IMR-90 (cell line): ENCODE results near the gene ACSL3. TPM values are rescaled to one million over a fixed set of nuclear protein-coding genes. Genes with fewer than 3 reads are reported as not detected.

Experiments used
- ATAC-seq: fragments of 200-7000 bp; cut with Tn5 transposase; 2 replicates; pipeline ENCODE4 v1.9.1; 2020; ENCODE audit warnings: low read depth, mild to moderate bottlenecking, moderate library complexity
- BruUV-seq: library from RNA; stranded (reverse); fragments of 400-500 nt; replicated peaks from 2 replicates; lab custom pipeline; 2021; lab: Mats Ljungman, UMichigan
- CTCF ChIA-PET: fragments of 300-600 bp; formaldehyde crosslinking; extraction: SDS; loops from one replicate; lab custom pipeline; 2021; ENCODE audit warnings: antibody characterized with exemption; lab: Yijun Ruan, JAX
- POLR2A ChIA-PET: fragments of 300-600 bp; sonication (Branson Sonifier 250); formaldehyde crosslinking; loops from one replicate; lab custom pipeline; 2022; ENCODE audit warnings: antibody characterized with exemption; ENCODE audit not compliant: unreplicated experiment; lab: Charles Lee
- DNase-seq: peaks from one replicate; pipeline ENCODE4 v3.0.0; 2013
- H2AFZ ChIP-seq: replicated peaks from 2 replicates; pipeline ENCODE3; 2013; ENCODE audit warnings: low read length, mild to moderate bottlenecking; ENCODE audit not compliant: poor library complexity
- H2AK5ac ChIP-seq: 2 replicates; pipeline ENCODE4 v1.6.1; 2013; ENCODE audit warnings: low read depth, low read length, inconsistent platforms
- H2AK9ac ChIP-seq: replicated peaks from 2 replicates; pipeline ENCODE3; 2013; ENCODE audit warnings: mild to moderate bottlenecking, low read depth, low read length, moderate library complexity; ENCODE audit not compliant: poor library complexity
- H2BK120ac ChIP-seq: 2 replicates; pipeline ENCODE4 v1.6.1; 2013; ENCODE audit warnings: low read depth, low read length, inconsistent platforms
- H2BK15ac ChIP-seq: 3 replicates; pipeline ENCODE4 v1.6.1; 2013; ENCODE audit warnings: low read depth, low read length, inconsistent platforms
- H2BK20ac ChIP-seq: 2 replicates; pipeline ENCODE4 v1.6.1; 2013; ENCODE audit warnings: low read depth, mild to moderate bottlenecking, inconsistent platforms, low read length, moderate library complexity
- H2BK5ac ChIP-seq: 2 replicates; pipeline ENCODE4 v1.6.1; 2013; ENCODE audit warnings: mild to moderate bottlenecking, low read depth, low read length, inconsistent platforms; ENCODE audit not compliant: poor library complexity, severe bottlenecking
- H3K14ac ChIP-seq: replicated peaks from 2 replicates; pipeline ENCODE4 v1.6.1; 2013; ENCODE audit warnings: low read depth, low read length, inconsistent platforms
- H3K18ac ChIP-seq: 2 replicates; pipeline ENCODE4 v1.6.1; 2013; ENCODE audit warnings: low read depth, low read length, control low read depth
- H3K23ac ChIP-seq: 2 replicates; pipeline ENCODE4 v1.6.1; 2013; ENCODE audit warnings: low read depth, low read length, inconsistent platforms
- H3K27ac ChIP-seq: 2 replicates; pipeline ENCODE4 v1.5.1; 2013; ENCODE audit warnings: mild to moderate bottlenecking, control low read depth, low read length; ENCODE audit not compliant: insufficient read depth
- H3K27me3 ChIP-seq: 2 replicates; pipeline ENCODE4 v1.6.1; 2013; ENCODE audit warnings: low read length; ENCODE audit not compliant: control insufficient read depth, insufficient read depth
- H3K36me3 ChIP-seq: 2 replicates; pipeline ENCODE4 v1.6.1; 2013; ENCODE audit warnings: low read length, mixed read lengths; ENCODE audit not compliant: control insufficient read depth, insufficient read depth
- H3K4ac ChIP-seq: 2 replicates; pipeline ENCODE4 v1.6.1; 2013; ENCODE audit warnings: low read depth, low read length, inconsistent platforms
- H3K4me1 ChIP-seq: 2 replicates; pipeline ENCODE4 v1.6.1; 2013; ENCODE audit warnings: low read length, mixed read lengths; ENCODE audit not compliant: control insufficient read depth, insufficient read depth
- H3K4me2 ChIP-seq: 2 replicates; pipeline ENCODE4 v1.6.1; 2013; ENCODE audit warnings: low read depth, mild to moderate bottlenecking, control low read depth, low read length, moderate library complexity
- H3K4me3 ChIP-seq: 2 replicates; pipeline ENCODE4 v1.5.1; 2013; ENCODE audit warnings: low read depth, mild to moderate bottlenecking, control low read depth, low read length, moderate library complexity; ENCODE audit not compliant: insufficient read depth
- H3K56ac ChIP-seq: 2 replicates; pipeline ENCODE4 v1.6.1; 2013; ENCODE audit warnings: low read length, inconsistent platforms; ENCODE audit not compliant: insufficient read depth; ENCODE audit errors: extremely low read depth
- H3K79me1 ChIP-seq, 2 experiments: 2 replicates each; pipeline ENCODE4 v1.6.1; 2013; ENCODE audit warnings: low read length in 2 of 2, inconsistent platforms in 1 of 2, low read depth in 1 of 2
- H3K9ac ChIP-seq: 2 replicates; pipeline ENCODE4 v1.6.1; 2013; ENCODE audit warnings: low read depth, low read length, control low read depth
- H3K9me1 ChIP-seq: 2 replicates; pipeline ENCODE4 v1.6.1; 2013; ENCODE audit warnings: low read length, inconsistent platforms; ENCODE audit not compliant: insufficient read depth
- H3K9me3 ChIP-seq: 2 replicates; pipeline ENCODE4 v1.6.1; 2013; ENCODE audit warnings: low read length; ENCODE audit not compliant: control insufficient read depth, insufficient read depth
- H4K20me1 ChIP-seq: 2 replicates; pipeline ENCODE4 v1.6.1; 2013; ENCODE audit warnings: low read length, inconsistent platforms; ENCODE audit not compliant: insufficient read depth
- H4K5ac ChIP-seq: 2 replicates; pipeline ENCODE4 v1.6.1; 2013; ENCODE audit warnings: mild to moderate bottlenecking, low read depth, low read length, control low read depth
- H4K8ac ChIP-seq, 2 experiments: 2 replicates each; pipeline ENCODE4 v1.6.1; 2013; ENCODE audit warnings: low read depth in 2 of 2, low read length in 2 of 2, control low read depth in 1 of 2, inconsistent platforms in 1 of 2
- H4K91ac ChIP-seq: 2 replicates; pipeline ENCODE4 v1.6.1; 2013; ENCODE audit warnings: low read depth, low read length, inconsistent platforms; ENCODE audit not compliant: insufficient read depth
- CEBPB ChIP-seq: IDR thresholded peaks from 2 replicates; pipeline ENCODE4 v1.6.1; 2012; ENCODE audit warnings: low read depth, low read length, improper control_type of control experiment
- USF2 ChIP-seq: fragments of 150-350 bp; IDR thresholded peaks from 2 replicates; pipeline ENCODE4 v1.6.1; 2017; ENCODE audit warnings: mild to moderate bottlenecking, antibody characterized with exemption, low read length, low read depth
- WGBS, 2 experiments: methylation state at CpG; one replicate each; pipeline versions ENCODE4 v1.1.5 to v1.1.7; 2013; ENCODE audit warnings: missing lambda C conversion rate in 2 of 2; ENCODE audit not compliant: insufficient read length in 1 of 2; ENCODE audit errors: extremely low coverage in 2 of 2; 5-methylcytosine and 5-hydroxymethylcytosine counted together
- dilution Hi-C: fragments of 300-500 bp; cut with HindIII; formaldehyde crosslinking; loops from one replicate; pipeline ENCODE4 v1.14.3; 2018; ENCODE audit warnings: low sequenced_read_pairs; ENCODE audit not compliant: unreplicated experiment
- in situ Hi-C: fragments of 300-500 bp; cut with MboI; formaldehyde crosslinking; loops from 3 replicates; pipeline ENCODE4 v1.14.3; 2019; ENCODE audit warnings: low sequenced_read_pairs, inconsistent platforms, mixed read lengths
- intact Hi-C: fragments of 100-400 bp; cut with micrococcal nuclease; formaldehyde crosslinking; loops from 2 replicates; pipeline ENCODE4 v1.10.0; 2022
- polyA plus RNA-seq, 3 experiments: library from polyadenylated mRNA; depleted of rRNA; stranded (reverse); fragments of >200 nt; gene quantifications; 2 replicates each; pipeline ENCODE4 v1.2.3, GENCODE V29; 2012; ENCODE audit warnings: low replicate concordance in 1 of 3
- total RNA-seq: library from RNA; depleted of rRNA; stranded (reverse); fragments of >200 nt; gene quantifications from 2 replicates; pipeline ENCODE4 v1.2.3, GENCODE V29; 2012

The ACSL3 gene
- total and polyA plus RNA-seq, 2 of the 4 experiments (the other 2 are of a cell fraction), result 31.0 to 84.2 TPM

- no peak overlapping the region for H2AK9ac ChIP-seq
- no peak overlapping the region for H2AFZ ChIP-seq
- 0 out of 2 replicates have a peak overlapping the region, but pooled peaks have one; percentile 7 for H3K14ac ChIP-seq
- ChIA-PET CTCF (interaction anchor here (0.5 to 1.2 kb wide), 3 partner anchors 36 to 93 kb away, joined by 3 read pairs; no protein-coding TSS in a partner anchor), POLR2A (no interaction called here)
- H3K9me1 ChIP-seq, result peaks cover 7% of the 10 kb centered on the region; the same call in 1 of the 2 replicates
- no peak overlapping the region for H3K4me2 ChIP-seq
- no peak overlapping the region for H3K27ac ChIP-seq
- H3K9me3 ChIP-seq, result no peaks in the 10 kb centered on the region
- H3K27me3 ChIP-seq, result no peaks in the 10 kb centered on the region
- H2AK5ac ChIP-seq, result no peak overlapping the region
- no peak overlapping the region for H3K4me3 ChIP-seq
- DNase-seq (peak; percentile 46), ATAC-seq (peak; percentile 21; the same call in 1 of the 2 replicates)
- H3K23ac ChIP-seq, result 0 out of 2 replicates have a peak overlapping the region, but pooled peaks have one; percentile 0
- H3K9ac ChIP-seq, result no peak overlapping the region
- in situ Hi-C loops, result no loop called here
- no peak overlapping the region for H4K91ac ChIP-seq
- no peak overlapping the region for H2BK15ac ChIP-seq
- H3K56ac ChIP-seq, result no peak overlapping the region
- H2BK5ac ChIP-seq, result no peak overlapping the region
- peaks cover 20% of the 10 kb centered on the region for H3K36me3 ChIP-seq
- peaks cover 15% of the 10 kb centered on the region for H3K4me1 ChIP-seq
- no peak overlapping the region for H4K8ac ChIP-seq
- 83% methylated on average over 1 of the region's 2 CpGs; no CpG with 5 or more reads in 1 of the 2 experiments for WGBS, 2 experiments
- H4K5ac ChIP-seq, result no peak overlapping the region
- no peak overlapping the region for H3K18ac ChIP-seq
- no peak overlapping the region for H2BK120ac ChIP-seq
- H3K4ac ChIP-seq, result no peak overlapping the region
- H4K20me1 ChIP-seq, result peaks cover 24% of the 10 kb centered on the region; the same call in 1 of the 2 replicates
- no TSS peak for BruUV-seq
- TF ChIP-seq CEBPB (peak; percentile 34; the same call in 1 of the 2 replicates), USF2 (no peak)
- H2BK20ac ChIP-seq, result no peak overlapping the region
- intact Hi-C loops, result no loop called here
- H3K79me1 ChIP-seq, result peaks cover 23 to 56% of the 10 kb centered on the region in 2 experiments
- dilution Hi-C loops, result no loop called here
These were observed 51.3 kb downstream of the ACSL3 start for GRCh38 chr2:222912117-222912516.
